AG09319 (cell line): ENCODE data around the gene SIPA1L3.

Source experiments
- DNase-seq: peaks from one replicate; pipeline ENCODE4 v3.0.0-alpha.2; 2010; ENCODE audit warnings: low read depth; ENCODE audit errors: extremely low read depth
- TF ChIP-seq, protein P1 (sequence below): IDR thresholded peaks from 2 replicates; pipeline ENCODE4 v1.5.1; 2011; ENCODE audit warnings: low read depth, mild to moderate bottlenecking, inconsistent platforms, low read length, moderate library complexity

SIPA1L3 gene

DNA sequence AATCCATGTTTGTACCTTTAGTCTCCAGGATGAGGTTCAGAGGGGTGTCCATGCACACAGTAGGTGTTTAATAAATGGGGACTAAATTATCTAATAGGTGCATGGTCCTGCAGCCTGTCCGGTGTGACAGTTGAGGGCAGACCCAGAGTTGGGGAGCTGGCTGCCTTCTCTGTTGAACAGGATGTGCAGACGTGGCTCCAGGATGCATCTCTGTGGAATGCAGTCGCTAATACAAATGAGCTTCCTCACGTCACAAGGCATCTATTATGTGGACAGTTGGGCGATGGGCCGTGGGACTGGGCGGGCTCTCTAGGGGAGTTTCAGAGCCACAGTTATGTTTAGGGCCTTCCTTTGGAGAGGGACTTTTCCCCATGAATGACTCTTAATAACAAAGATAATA, 71.0 kb downstream of the SIPA1L3 start:
- TF ChIP-seq, protein P1, sequence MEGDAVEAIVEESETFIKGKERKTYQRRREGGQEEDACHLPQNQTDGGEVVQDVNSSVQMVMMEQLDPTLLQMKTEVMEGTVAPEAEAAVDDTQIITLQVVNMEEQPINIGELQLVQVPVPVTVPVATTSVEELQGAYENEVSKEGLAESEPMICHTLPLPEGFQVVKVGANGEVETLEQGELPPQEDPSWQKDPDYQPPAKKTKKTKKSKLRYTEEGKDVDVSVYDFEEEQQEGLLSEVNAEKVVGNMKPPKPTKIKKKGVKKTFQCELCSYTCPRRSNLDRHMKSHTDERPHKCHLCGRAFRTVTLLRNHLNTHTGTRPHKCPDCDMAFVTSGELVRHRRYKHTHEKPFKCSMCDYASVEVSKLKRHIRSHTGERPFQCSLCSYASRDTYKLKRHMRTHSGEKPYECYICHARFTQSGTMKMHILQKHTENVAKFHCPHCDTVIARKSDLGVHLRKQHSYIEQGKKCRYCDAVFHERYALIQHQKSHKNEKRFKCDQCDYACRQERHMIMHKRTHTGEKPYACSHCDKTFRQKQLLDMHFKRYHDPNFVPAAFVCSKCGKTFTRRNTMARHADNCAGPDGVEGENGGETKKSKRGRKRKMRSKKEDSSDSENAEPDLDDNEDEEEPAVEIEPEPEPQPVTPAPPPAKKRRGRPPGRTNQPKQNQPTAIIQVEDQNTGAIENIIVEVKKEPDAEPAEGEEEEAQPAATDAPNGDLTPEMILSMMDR = no peak
- no peak for DNase-seq

DNA sequence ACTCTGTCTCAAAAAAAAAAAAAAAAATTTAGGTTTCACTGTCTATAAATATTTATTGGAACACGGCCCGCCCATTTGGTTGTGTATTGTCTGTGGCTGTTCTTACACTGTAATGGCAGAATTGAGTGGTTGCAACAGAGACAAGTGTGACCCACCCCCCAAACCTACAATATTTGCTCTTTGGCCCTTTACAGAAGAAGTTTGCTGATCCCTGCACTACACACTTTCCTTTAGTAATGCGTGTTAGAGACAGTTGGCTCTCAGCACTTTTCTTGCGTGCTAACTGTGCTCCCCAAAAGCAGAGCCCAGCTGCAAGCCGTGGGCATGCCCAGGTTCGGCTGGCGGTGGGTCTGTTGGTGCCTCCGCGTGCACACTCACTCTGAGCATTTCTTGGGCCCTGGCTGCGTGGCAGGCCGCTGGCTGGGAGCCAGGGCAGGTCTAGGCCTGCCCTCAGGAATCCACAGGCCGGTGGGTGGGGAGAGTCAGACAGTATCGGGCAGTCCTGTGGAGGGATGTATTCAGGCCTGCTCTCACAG, 72.6 kb downstream of the SIPA1L3 start:
- no peak for DNase-seq
- TF ChIP-seq, protein P1 = no peak

DNA sequence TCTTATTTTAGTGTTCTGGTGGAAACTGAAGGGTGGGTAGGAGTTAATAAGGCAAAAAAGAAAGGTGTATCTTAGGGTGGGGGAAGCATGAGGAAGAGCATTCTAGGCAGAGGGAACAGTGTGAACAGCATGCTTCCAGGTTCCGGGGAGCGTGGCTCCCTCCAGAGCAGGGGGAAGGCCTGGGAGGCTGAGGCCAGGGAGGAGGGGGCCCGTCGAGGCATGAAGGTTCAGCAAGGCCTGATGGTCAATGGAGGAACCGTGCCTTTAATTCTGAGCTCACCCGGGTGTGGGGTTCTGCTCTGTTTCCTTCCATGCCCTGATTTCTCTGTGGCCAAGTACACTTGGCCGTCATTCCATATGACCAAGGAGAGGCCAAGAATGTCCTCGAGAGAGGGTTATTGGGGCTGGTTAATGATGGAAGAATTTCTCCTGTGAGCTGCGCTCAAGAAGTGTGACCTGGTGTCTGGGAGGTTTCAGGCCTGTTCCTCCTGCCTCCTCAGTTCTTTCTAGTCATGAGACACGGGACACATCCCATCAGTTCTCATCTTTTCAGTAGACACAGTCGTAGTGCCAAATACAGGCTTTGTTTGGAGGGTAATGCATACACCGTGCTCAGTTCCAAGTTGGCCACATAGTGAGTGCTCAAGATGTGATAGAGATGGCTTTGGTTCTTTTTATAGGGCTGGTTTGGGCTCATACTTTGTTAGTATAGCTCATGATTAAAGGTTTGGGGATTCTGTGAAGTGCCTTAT, 73.6 kb downstream of the SIPA1L3 start:
- DNase-seq = no peak
- TF ChIP-seq, protein P1 = no peak

DNA sequence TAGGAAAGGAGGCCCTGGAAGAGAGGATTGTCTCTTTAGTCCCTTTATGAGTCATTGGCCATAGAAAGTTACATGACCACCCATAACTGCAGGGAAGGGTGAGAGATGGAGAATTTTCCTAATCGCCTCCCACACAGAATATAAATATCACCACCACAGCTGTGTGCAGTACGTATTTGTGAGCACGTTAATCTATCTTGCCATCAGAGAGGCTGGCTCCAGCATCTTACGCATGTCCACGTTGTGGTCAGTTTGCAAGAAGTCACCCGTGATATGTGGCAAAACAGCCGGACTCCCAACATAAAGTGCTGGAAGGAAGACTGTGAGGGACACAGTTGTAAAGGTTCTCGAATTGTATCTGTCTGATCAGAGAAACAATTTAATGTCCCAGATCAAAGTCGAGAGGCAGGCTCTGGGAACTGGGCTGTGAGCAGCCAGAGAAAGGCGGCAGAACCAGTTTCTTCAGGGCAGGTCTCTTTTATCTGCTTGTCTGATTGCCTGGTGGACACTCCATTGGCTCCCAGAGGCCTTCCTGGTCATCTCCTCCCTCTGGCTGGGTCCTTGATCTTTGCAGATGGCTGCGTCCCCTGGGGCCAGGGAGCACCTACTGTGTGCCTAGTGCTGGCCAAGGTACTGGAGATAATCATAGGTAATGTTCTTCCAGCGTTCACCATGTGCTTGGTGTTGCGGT, 74.9 kb downstream of the SIPA1L3 start:
- TF ChIP-seq, protein P1 = no peak
- no peak for DNase-seq

DNA sequence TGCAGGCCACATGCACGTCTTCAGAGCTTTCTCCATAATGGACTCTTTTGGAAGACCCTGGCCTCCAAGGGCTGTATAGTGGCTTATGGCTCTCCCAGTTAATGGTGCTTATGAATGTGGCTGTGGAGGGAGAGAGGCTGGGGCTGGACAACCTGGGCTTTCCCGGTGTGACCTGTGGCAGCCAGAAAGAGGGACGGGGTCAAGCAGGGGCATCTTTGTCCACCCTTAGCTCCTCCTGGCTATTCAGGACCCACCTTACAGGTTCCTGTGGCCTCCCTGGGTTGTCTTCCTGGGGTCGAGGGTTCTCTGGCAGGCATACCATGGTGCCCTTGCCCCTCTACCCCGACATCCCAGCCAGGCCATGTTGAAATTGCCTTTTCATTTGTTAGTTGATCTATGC, 75.6 kb downstream of the SIPA1L3 start:
- TF ChIP-seq, protein P1 = no peak

DNA sequence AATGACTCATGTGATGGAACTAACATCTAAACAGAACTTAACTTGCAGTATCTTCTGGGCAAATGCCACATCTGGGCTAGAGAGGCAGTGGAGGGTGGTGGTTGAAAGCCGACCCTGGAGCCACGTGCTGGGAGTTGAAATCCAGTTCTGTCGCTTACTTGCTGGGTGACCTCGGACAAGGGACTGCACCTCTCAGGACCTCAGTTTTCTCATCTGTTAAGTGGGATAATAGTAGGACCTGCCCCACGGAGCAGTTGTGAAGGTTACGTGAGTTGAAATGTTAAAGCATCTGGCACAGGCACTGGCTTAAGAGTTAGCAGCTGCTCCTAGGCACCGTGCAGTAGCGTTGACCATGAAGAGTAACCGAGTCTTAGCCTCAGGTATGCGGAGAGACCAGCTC, 76.1 kb downstream of the SIPA1L3 start:
- no peak for DNase-seq
- TF ChIP-seq, protein P1 = no peak

More for the DNA sequence above, 75.6 kb downstream of the SIPA1L3 start:
- no peak for DNase-seq

DNA sequence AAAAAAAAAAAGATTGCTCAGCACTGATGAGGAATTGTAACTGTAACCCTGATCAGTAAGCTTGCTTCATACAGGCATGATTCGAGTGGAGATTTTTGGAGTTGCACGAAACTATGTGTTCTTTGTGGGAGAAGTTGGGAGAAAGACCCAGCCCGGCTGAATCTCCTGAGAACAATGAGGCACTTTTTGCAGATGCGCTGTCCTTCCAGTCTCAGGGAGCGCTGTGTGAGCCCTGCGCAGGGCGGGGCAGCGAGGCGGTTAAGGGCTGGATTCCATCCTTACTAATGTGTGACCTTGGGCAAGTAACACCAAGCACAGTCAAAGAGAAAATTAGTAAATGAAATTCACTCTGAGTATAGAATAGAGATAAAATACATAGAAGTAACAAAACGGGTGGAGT, 76.9 kb downstream of the SIPA1L3 start:
- no peak for DNase-seq
- TF ChIP-seq, protein P1 = no peak
